ENCODE measurements around the gene NYAP2.

Gene NYAP2

DNA sequence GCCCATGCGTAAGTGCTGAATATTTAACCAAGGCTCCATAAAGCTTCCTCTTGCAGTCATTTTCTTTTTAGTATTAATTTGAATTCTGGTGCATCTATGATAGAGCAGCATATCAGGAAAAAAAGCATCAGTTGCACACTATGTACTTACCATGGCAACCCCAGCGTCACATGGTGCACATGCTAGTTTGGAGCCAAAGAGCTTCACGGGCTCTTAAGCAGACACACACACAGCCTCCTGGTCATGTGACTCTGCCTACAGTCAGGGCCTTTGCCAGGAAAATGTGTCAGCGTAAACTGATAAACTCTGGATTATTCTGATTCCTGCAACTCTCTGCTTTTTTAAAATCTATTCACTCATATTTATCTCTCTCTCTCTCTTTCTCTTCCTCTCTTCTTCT, 30.2 kb downstream of the NYAP2 start:
- no peak for DNase-seq

DNA sequence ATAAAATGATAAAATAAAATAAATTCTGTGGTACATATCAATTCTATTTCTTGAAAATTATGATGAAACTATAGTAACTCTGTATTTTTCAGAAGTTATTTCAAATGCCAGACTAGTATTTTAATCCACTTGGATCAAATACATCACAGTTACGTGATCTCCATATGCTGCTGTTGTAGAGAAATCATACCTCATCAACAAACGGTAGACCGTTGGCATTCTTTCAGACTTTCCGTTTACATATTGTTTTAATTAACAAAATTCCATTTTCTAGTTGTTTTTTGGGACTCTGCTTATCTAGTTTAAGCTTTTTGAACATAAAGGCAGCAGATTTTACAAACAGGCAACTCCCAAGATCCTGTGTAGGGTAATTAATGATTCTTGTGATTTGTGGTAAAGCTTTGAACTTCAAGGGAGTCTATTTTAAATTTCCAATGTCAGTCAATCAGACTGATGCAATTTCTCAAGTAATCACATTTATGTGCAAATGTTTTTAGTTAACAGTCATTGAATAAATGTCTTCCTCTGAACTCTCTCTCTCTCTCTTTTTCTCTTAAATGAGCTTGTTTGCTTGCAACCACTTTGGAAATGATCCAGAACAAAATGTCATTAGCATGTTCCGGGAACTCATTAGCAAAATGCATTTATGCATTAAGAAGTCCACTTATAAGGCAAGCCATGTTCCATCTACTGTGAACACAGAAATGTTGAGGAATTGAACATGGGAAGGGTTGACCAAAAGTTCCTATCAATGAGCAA, 31.8 kb downstream of the NYAP2 start:
- DNase-seq: no peak

DNA sequence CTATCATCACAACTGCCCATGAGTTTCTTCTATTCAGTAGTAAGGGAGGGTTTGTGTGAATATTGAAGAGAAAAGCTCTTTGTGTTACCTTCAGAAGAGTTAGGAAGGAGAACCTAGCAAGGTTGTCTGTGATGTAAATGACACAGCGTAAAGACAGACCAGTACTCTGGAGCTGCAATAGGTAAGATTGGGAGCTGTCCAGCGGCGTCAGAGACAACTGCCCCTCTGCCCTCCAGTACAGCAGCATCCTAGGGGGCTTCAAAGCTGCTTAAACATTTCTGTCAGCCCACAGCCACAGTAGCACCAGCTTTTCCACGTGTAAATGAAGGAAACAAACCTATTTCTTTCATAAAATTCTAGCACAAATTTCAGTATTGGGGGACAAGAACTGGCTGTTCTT, 34.5 kb downstream of the NYAP2 start:
- DNase-seq: no peak

DNA sequence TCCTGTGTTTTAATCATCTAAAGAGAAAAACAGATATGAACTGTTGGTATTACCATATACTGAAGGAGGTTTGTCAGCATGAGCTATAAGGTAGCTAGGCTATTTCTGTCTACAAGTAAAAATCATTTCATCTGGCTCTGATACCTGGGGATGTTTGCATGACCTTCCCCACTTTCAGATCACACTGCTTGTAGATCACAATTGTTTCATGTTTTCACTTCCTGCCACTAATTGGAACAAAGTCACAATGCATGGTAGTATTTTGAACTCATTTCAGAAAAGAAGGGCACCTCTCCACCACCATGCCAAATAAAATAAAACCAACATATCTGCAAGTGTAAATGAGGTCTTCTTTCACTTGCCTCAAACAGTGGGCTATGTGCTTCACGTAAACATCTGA, 37.8 kb downstream of the NYAP2 start:
- DNase-seq: no peak

DNA sequence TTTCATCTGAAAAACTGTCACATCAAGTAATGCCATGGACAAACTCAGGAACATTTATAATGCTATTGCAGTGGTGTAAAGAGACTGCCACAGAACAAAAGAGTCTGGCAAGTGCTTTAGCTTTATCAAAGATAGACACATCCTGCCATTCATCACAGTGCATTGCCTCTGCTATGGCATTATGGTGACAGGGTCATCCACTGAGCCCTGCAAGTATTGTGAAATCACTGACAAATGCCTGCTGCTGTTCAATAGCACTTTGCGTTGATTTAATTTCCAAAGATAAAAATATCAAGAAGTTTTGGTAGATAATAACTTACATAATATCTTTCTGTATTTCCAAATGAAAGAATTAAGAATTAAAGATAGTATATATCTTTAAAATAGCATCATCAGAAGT, 38.7 kb downstream of the NYAP2 start:
- DNase-seq: no peak

DNA sequence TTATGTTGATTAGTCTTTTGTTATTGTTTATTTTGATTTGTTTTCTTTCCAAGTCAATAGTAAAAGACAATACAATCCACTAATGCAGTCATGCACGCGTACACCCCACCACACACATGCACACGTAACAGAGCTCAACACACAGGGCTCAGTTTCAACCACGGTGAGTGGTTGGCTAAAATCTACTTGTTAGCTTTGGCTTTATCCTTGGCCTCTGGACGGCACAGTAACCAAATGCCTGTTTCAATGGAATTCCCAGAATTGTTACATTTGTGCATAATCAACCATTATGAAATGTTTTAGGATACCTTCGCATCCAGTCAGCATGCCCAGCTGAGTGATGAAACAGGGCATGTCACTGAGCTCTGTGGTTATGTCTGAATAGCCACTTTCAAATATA, 53.2 kb downstream of the NYAP2 start:
- no peak for DNase-seq

DNA sequence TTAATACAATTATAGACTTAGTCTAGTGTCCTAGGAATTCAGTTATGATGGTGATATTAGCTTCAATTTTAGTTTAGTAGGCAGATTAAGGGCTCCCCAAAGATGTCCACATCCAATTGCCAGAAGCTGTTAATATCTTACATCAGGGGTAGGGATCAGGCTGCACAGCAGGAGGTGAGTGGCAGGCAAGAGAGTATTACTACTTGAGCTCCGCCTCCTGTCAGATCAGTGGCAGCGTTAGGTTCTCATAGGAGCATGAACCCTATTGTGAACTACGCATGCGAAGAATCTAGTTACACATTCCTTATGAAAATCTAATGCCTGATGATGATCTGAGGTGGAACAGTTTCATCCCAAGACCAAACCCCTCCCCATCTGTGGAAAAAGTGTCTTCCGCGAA, 54.9 kb downstream of the NYAP2 start:
- no peak for DNase-seq

DNA sequence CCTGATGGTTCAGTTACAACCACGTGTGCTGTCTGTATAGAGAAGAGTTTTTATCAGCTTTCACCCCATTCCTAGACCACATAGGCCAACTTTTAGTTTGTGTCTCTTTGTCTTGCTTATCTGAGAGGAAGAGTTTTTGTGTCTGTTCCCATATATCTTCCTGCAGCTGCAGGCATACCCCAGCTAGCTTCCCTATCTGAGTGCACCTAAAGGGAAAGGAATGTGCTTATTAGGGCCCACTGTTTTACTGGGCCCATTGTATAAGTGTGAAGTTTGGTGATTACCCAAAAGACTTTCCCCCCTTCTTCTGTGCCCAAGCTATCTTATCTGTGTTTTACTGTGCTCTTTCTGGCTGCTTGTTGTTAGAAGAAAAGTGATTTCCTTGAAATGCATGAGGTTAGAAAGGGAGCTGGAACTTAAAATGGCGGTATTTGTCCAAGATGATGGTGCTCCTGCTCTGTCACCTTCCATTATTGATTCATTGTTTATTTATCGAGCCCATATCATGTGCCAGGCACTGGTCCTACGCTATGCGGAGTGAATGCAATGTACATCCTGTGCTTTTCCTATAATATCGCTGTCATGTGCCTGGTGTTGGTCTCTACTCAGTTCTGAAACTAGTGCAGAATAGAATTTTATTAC, 57.2 kb downstream of the NYAP2 start:
- DNase-seq: no peak

DNA sequence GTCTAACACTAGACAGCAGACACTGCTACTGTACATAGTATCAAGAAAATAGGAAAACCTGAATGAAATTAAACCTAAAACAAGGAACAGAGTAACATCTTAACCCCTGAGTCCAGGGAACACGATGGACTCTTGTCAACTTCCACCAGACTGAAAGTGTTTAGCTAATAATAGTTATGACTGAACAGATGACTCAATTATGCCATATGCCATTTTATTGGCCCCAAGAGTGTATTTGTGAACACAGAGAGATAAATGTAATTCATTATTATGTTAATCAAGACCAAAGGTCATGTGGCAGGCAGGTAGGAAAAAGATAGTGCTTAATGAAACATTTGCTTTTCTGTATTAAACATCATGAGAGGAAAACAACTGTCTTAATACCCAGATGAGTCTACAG, 58.0 kb downstream of the NYAP2 start:
- DNase-seq: no peak

DNA sequence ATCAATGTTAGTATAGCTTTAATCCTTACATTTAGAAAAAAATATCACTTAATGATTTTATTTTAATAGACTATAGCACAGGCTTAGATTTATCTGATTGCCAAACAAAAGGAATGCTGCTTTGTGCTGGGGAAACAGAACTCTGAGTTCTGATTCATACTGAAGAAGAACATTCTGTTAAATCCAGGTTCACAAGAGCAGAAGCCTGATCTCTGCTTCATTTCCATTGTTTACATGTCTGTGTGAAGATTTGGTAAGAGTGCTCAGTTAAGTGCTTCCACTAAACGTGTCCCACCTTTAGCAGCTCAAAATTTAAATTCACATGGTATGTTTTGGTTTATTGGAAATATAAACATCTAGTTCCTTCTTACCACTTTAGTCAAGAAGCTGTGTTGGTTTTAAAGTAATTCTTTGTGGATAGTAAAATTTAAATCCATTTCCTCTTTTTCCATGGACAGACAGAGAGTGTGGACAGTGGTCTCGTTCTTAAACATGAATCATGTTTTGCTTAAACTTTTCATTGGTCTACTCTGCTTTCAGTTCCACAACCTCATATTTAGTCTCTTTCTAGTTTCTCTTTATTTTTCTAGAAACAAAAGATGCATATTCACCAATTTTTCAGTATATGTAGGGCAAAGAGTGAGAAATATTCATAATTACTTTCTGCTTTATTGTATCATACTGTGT, 59.1 kb downstream of the NYAP2 start:
- DNase-seq: no peak

DNA sequence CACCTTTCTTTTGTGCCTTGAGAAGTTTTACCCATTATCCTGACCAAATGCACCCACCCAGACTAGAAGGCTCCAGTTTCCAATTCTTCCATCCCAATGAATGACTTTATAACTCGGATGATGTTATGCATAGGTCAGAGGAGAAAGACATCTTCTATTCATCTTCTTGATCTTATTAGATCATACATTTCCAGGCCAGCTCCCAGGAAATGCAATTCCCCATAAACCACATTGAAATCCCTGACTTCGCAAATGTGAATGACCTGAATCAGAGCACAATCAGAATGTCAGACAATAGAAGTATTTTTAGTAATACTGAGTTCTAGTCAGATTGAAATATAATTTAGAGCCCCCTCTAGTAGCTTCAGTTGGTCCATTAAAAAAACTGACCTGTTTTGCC, 62.9 kb downstream of the NYAP2 start:
- DNase-seq: no peak

DNA sequence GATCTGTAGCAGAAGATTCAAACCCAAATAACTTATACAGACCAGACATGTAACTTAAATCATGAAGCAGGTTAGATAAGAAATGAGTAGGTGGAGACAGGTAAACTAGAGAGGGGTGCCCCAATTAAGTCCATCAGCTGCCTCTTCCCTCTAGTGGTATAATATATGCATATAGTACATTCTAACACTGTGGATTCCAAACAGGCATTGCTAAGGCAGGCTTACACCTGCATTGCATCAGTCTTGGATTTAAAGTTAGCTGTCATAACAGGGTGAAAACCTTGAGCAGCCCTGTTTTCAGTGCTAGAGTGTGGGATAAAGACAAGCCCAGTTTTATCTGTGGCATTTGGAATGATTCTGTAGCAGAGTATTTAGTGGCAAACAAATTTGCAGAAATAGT, 63.4 kb downstream of the NYAP2 start:
- no peak for DNase-seq

DNA sequence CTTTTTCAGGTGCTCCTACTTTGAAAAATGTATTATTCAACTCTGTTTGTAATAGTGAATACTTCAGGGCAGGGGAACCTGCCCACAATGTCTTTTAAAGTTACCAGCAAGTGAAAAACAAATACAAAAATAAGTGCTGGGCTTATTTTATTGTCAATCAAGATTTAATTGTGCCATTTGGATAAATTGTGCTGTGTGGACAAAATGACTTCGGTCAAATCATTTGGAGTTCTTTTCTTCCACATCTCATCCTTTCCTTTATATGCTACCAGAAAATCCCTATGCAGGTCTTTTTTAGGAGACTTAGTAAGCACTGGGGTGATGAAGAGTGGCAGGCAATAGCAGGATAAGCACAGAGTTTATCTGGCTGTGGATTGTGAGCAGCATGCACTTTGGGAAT, 63.9 kb downstream of the NYAP2 start:
- no peak for DNase-seq

DNA sequence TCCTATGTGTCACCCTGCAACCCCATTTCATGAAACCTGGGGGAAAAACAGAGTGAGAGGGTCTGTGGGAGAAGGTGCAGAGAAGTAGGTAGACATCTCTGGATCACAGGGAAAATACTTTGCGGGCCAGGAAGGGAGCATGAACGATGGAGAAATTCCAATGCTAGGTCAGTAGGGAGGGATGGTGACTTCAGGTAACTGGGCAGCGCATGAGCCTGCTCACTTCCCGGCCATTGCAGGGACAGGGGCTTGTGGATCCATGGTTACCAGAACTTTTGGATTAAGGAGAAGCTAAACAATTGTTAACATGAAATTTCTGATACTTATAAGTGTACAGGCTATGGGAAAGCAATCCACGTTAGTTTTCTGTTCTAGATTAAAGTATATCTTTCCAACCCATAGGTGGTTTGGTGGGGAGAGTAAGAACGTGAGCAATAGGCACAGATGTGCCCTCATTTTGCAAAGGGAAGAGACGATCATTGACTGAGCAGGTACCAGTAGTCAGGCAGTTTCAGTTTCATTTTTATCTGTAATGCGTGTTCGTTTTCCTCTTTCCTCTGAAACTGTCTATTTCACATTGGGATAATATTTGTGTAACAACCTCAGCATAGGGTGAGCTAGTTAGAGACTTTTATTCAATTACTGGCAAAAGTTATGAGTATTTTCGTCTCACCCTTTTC, 65.0 kb downstream of the NYAP2 start:
- DNase-seq: no peak

DNA sequence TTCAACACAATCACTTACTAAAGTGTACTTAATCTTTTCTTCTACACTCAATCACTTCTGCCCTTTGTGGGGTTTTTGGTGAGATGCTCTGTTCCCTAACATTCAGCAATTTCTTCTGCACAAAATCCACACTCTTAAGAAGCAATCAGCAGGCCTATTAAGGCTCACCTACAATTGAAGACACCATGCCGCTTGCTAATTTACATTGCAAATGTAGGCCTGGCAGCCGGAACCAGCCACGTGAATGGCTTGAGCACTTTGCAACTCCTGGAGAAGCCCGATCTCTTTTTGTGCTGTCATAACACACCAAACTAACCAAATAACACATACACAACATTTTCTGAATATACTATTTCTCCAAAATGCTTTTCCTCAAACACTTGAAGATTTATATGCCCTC, 66.3 kb downstream of the NYAP2 start:
- DNase-seq: no peak

DNA sequence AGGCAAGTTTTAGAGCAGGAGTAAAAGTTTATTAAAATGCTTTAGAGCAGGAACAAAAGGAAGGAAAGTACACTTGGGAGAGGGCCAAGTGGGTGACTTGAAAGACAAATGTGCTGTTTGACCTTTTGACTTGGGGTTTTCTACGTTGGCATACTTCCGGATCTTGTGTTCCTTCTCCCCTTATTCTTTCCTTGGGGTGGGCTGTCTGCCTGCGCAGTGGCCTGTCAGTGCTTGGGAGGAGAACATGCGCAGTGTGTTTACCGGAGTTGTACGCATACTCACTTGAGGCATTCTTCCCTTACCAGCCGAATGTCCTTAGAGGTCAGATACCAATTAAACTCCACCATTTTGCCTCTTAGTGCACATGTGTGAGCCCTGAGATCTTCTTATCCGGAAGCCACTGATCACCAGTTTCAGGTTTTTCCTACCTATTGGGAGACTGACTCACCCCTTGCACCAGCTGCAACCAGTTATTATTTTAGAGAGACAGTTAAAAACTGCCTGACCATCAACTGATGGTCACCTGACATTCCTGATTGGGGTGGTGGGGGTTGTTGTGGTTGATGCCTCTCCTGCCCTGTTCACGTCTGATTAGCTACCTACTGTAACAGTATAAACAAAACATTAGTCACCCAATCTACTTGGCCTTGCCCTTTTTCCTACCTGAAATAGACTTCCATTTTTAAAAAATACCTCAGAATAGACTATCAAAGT, 67.5 kb downstream of the NYAP2 start:
- no peak for DNase-seq

DNA sequence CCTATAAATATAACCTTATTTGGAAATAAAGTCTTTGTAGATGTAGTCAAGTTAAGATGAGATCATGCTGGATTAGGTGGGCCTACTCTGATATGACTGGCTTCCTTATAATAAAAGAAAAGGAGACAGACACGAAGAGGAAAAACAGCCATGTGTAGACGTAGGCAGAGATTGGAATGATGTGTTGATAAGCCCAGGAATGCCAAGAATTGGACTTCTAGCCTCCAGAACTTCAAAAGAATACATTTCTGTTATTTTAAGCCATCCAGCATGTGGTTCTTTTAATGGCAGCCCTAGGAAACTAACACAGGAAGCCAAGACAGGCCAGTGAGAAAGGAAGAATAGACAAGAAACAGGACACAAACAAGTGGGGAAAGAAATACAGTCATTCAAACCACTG, 68.6 kb downstream of the NYAP2 start:
- DNase-seq: no peak

DNA sequence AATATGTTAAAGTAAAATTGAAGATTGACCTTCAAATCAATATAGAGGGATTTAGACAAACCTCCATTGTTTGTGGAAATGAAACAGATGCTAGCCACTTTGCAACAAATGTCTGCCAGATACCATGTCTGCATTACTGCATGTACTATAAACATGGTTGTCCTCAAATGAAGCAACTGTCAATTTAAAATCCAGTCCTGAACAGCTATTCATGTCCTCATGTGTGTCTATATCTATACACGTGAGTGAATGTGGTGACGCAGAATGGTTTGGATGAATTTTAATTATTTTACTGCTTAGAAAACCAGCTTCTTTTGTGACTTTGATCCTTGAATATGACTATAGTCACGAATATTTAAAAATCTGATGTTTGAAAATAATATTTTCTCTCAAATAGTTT, 71.5 kb downstream of the NYAP2 start:
- DNase-seq: no peak

DNA sequence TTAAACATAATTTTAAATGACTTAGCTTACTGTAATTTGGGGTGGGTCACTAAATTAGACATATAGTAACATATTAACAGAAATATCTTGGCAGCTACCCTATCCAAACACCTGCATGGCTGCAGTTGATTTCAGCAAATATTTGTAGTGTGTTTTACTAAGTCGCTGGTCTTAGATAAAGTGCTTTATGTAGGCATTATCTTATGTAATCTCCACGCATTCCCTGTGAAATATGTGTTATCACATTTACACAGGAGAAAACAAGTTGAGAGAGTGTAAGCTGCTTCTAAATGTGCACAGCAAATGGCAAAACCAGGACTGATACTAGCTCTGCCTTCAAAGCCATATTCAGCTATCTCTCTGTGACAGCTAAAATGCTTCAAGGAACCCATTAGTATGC, 72.0 kb downstream of the NYAP2 start:
- DNase-seq: no peak

DNA sequence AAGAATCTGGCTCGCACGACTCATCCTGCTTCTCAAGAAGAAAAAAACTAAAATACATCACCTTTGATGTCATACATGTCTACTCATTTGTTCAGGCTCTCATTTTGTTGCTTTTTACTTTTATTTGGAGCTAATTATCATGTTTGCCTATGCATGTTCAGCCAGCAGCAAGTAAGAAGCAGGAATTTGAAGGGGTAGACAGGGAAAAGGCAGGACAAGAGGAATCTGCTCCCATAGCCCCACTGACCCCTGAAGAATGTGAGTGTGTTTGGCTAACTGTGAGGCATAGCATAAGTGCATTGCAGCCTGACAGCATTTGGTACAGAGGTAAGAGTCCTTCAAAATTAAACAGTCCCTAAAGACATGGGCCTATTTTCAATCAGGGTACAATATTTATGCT, 72.7 kb downstream of the NYAP2 start:
- DNase-seq: no peak

DNA sequence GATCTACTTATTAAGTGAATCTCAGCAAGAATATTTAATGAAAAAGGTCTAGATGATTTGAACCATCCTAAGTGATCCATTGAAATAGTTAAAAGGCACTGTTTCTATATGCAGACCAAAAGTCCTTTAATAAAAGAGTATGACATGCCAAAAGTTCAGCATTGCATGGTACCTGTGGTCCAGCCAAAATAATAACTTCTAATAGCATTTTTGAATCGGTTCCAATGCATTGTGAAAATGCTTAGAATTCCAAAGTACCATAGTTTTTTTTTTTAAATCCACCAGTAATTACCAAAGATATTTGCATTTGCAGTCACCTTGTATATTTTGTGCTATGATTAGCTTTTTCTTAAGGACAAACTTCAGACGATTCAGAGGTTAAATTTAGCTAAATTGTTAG, 79.9 kb downstream of the NYAP2 start:
- no peak for DNase-seq

DNA sequence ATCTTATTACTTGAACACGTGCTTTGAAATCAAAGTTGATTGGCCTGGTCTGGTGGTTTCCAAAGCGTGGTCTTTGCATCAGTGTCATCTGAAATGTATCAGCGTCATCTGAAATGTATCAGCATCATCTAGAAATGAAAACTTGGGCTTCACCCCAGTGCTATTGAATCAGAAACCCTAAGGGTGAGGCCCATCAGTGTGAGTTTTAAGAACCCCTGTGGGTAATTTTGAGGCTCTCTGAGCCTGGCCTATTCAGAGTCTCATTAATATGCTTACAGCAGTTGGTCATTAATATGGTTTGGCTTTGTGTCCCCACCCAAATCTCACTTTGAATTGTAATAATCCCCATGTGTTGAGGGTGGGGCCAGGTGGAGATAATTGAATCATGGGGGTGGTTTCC, 85.2 kb downstream of the NYAP2 start:
- DNase-seq: no peak

DNA sequence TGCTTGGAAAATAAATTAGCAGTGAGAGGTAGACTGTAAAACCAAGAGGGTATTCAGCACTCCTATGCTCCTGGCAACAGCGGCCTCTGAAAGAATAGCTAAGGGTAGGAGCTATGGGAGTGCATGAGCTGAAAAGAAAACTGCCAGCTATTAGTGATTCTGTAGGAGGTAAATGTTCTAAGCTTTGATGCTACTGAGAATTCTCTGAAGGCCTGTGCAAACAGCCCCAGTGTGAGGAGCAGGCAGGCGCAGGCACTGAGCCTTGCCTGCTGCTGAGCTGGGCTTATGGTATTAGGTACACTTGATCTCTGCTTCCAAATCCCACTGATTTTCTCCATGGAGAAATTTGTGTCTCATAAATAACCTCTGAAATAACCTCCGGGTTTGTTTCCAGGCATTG, 86.7 kb downstream of the NYAP2 start:
- no peak for DNase-seq
